H1 (cell line): ENCODE data around the gene RBM41. TPM values are rescaled to one million over a fixed set of nuclear protein-coding genes. Genes with fewer than 3 reads are reported as not detected.
"Not testable (repeated sequence)": the region's sequence is repeated elsewhere in the genome, so short reads cannot be mapped to it uniquely, and the experiment has no call there.

ENCODE experiments used
- CTCF ChIA-PET: fragments of 300-600 bp; sonication (Branson Sonifier 250); formaldehyde crosslinking; loops from one replicate; lab custom pipeline; 2021; ENCODE audit not compliant: partially characterized antibody; lab: Charles Lee
- POLR2A ChIA-PET: fragments of 300-600 bp; sonication (Branson Sonifier 250); formaldehyde crosslinking; loops from one replicate; lab custom pipeline; 2021; ENCODE audit warnings: inconsistent platforms; ENCODE audit not compliant: partially characterized antibody; lab: Charles Lee
- DNase-seq, 2 experiments: peaks; one replicate each; pipeline versions ENCODE4 v3.0.0 to v3.0.0-alpha.2; 2010 to 2022; ENCODE audit warnings: low spot score in 2 of 2, low read depth in 1 of 2, mixed read lengths in 1 of 2
- FAIRE-seq: peaks from 2 replicates; lab custom pipeline; 2011; peaks lifted over from hg19 to GRCh38; lab: Jason Lieb, UNC
- H2AFZ ChIP-seq: 2 replicates; pipeline ENCODE4 v1.8.1; 2012; ENCODE audit warnings: low read length, inconsistent platforms
- H2AK5ac ChIP-seq: 2 replicates; pipeline ENCODE4 v1.6.1; 2013; ENCODE audit warnings: low read depth, low read length
- H2BK120ac ChIP-seq: replicated peaks from 2 replicates; pipeline ENCODE3; 2013; ENCODE audit warnings: low read depth, low read length, inconsistent platforms
- H2BK12ac ChIP-seq: 2 replicates; pipeline ENCODE4 v1.6.1; 2013; ENCODE audit warnings: low read depth, low read length
- H2BK15ac ChIP-seq: 2 replicates; pipeline ENCODE4 v1.6.1; 2013; ENCODE audit warnings: low read length
- H2BK20ac ChIP-seq: 2 replicates; pipeline ENCODE4 v1.6.1; 2013; ENCODE audit warnings: low read length
- H2BK5ac ChIP-seq: 2 replicates; pipeline ENCODE4 v1.6.1; 2013; ENCODE audit warnings: low read depth, low read length
- H3K14ac ChIP-seq: 2 replicates; pipeline ENCODE4 v1.6.1; 2013; ENCODE audit warnings: inconsistent platforms; ENCODE audit not compliant: insufficient read length
- H3K18ac ChIP-seq: 2 replicates; pipeline ENCODE4 v1.6.1; 2013; ENCODE audit warnings: low read length; ENCODE audit errors: extremely low read depth
- H3K23ac ChIP-seq: 2 replicates; pipeline ENCODE4 v1.6.1; 2013; ENCODE audit warnings: inconsistent platforms; ENCODE audit not compliant: insufficient read length
- H3K23me2 ChIP-seq: 2 replicates; pipeline ENCODE4 v1.6.1; 2013; ENCODE audit warnings: low read depth, low read length
- H3K27ac ChIP-seq: 2 replicates; pipeline ENCODE4 v1.6.1; 2011; ENCODE audit warnings: low read depth, low read length, inconsistent platforms
- H3K27me3 ChIP-seq, 4 experiments: replicated peaks in 1 of 4; 1 replicate in 1 of 4; 2 replicates in 3 of 4; pipeline versions ENCODE4 v1.6.1 to v1.8.1; 2011 to 2013; ENCODE audit warnings: low read length in 3 of 4, mild to moderate bottlenecking in 3 of 4, inconsistent platforms in 2 of 4, mixed read lengths in 2 of 4, moderate library complexity in 1 of 4; ENCODE audit not compliant: control insufficient read depth in 3 of 4, insufficient read depth in 3 of 4; ENCODE audit errors: extremely low read depth in 1 of 4
- H3K36me3 ChIP-seq, 4 experiments: 2 replicates each; pipeline versions ENCODE4 v1.6.1 to v1.8.1; 2011 to 2013; ENCODE audit warnings: mild to moderate bottlenecking in 4 of 4, low read length in 3 of 4, moderate library complexity in 2 of 4, control low read depth in 1 of 4, inconsistent platforms in 1 of 4; ENCODE audit not compliant: insufficient read depth in 4 of 4, control insufficient read depth in 2 of 4
- H3K4ac ChIP-seq: replicated peaks from 2 replicates; pipeline ENCODE3; 2013; ENCODE audit warnings: low read length, low read depth, mixed read lengths, inconsistent platforms; ENCODE audit not compliant: insufficient read length
- H3K4me1 ChIP-seq, 4 experiments: replicated peaks in 1 of 4; 1 replicate in 1 of 4; 2 replicates in 3 of 4; pipeline versions ENCODE4 v1.6.1 to v1.8.1; 2011 to 2013; ENCODE audit warnings: low read length in 3 of 4, inconsistent platforms in 2 of 4, mixed read lengths in 1 of 4; ENCODE audit not compliant: insufficient read depth in 4 of 4, control insufficient read depth in 3 of 4
- H3K4me2 ChIP-seq, 2 experiments: 2 replicates each; pipeline versions ENCODE4 v1.6.1 to v1.8.1; 2011 to 2013; ENCODE audit warnings: low read depth in 2 of 2, low read length in 2 of 2, control low read depth in 1 of 2, inconsistent platforms in 1 of 2, mild to moderate bottlenecking in 1 of 2; ENCODE audit not compliant: insufficient read depth in 1 of 2
- H3K4me3 ChIP-seq, 4 experiments: fragments of 200-600, 300-600 bp in 1 of 4; sonication (generic), shearing (Covaris generic), sonication (Bioruptor Twin) in 1 of 4; 2 replicates each; pipeline versions ENCODE4 v1.5.1 to v1.8.1; 2011 to 2016; ENCODE audit warnings: low read length in 4 of 4, low read depth in 3 of 4, control low read depth in 2 of 4, inconsistent platforms in 2 of 4, mild to moderate bottlenecking in 2 of 4, mixed read lengths in 1 of 4, moderate library complexity in 1 of 4; ENCODE audit not compliant: insufficient read depth in 2 of 4; ENCODE audit errors: extremely low read depth in 1 of 4
- H3K56ac ChIP-seq: replicated peaks from 2 replicates; pipeline ENCODE3; 2013; ENCODE audit warnings: low read depth, mild to moderate bottlenecking, mixed read lengths, low read length, inconsistent platforms; ENCODE audit not compliant: insufficient read length
- H3K79me1 ChIP-seq: 2 replicates; pipeline ENCODE4 v1.6.1; 2013; ENCODE audit warnings: low read depth, low read length, control low read depth
- H3K79me2 ChIP-seq, 2 experiments: 2 replicates each; pipeline versions ENCODE4 v1.6.1 to v1.8.1; 2012 to 2013; ENCODE audit warnings: low read length in 2 of 2, mild to moderate bottlenecking in 2 of 2, inconsistent platforms in 1 of 2; ENCODE audit not compliant: insufficient read depth in 2 of 2, control insufficient read depth in 1 of 2
- H3K9ac ChIP-seq, 4 experiments: replicated peaks in 1 of 4; 1 replicate in 1 of 4; 2 replicates in 3 of 4; pipeline versions ENCODE4 v1.6.1 to v1.8.1; 2011 to 2013; ENCODE audit warnings: low read depth in 3 of 4, low read length in 3 of 4, control low read depth in 2 of 4, mild to moderate bottlenecking in 2 of 4, moderate library complexity in 2 of 4, inconsistent platforms in 1 of 4; ENCODE audit errors: extremely low read depth in 1 of 4
- H3K9me3 ChIP-seq, 2 experiments: 2 replicates each; pipeline versions ENCODE4 v1.6.1 to v1.8.1; 2012 to 2013; ENCODE audit warnings: mild to moderate bottlenecking in 2 of 2, moderate library complexity in 2 of 2, control low read depth in 1 of 2, inconsistent platforms in 1 of 2, low read depth in 1 of 2, low read length in 1 of 2, mixed read lengths in 1 of 2; ENCODE audit not compliant: insufficient read depth in 2 of 2
- H4K20me1 ChIP-seq, 2 experiments: replicated peaks in 1 of 2; 2 replicates each; pipeline versions ENCODE3 to v1.8.1; 2011 to 2013; ENCODE audit warnings: inconsistent platforms in 2 of 2, low read length in 2 of 2, mild to moderate bottlenecking in 1 of 2; ENCODE audit not compliant: insufficient read depth in 2 of 2, control insufficient read depth in 1 of 2
- H4K5ac ChIP-seq: 2 replicates; pipeline ENCODE4 v1.6.1; 2013; ENCODE audit warnings: low read length, low read depth, mixed read lengths, inconsistent platforms; ENCODE audit not compliant: insufficient read length
- H4K8ac ChIP-seq: 2 replicates; pipeline ENCODE4 v1.8.0; 2013; ENCODE audit warnings: mild to moderate bottlenecking, moderate library complexity, low read length, inconsistent platforms; ENCODE audit not compliant: insufficient read depth; ENCODE audit errors: extremely low read depth
- H4K91ac ChIP-seq: replicated peaks from 2 replicates; pipeline ENCODE3; 2013; ENCODE audit warnings: low read length, mixed read lengths, inconsistent platforms; ENCODE audit not compliant: insufficient read length
- WGBS, 2 experiments: shearing (Covaris generic) in 1 of 2; methylation state at CpG; one replicate each; pipeline versions ENCODE4 v1.1.6 to v1.1.7; 2013 to 2015; ENCODE audit warnings: low lambda C conversion rate in 2 of 2, mixed read lengths in 2 of 2, inconsistent platforms in 1 of 2, low coverage in 1 of 2, missing lambda C conversion rate in 1 of 2; ENCODE audit not compliant: insufficient replicate concordance in 2 of 2, insufficient coverage in 1 of 2, insufficient read length in 1 of 2; ENCODE audit errors: extremely low coverage in 1 of 2, missing lambda C conversion rate in 1 of 2; 5-methylcytosine and 5-hydroxymethylcytosine counted together
- polyA plus RNA-seq, 7 experiments: library from polyadenylated mRNA; depleted of rRNA in 3 of 7; stranded (reverse) in 5 of 7; unstranded in 2 of 7; fragments of >200 nt in 5 of 7; fragments of 200-250 nt in 2 of 7; gene quantifications; 1 replicate in 5 of 7; 2 replicates in 1 of 7; 4 replicates in 1 of 7; pipeline versions ENCODE4 v1.2.1 to v1.2.3, GENCODE V29; 2011 to 2013; ENCODE audit warnings: missing spikeins in 2 of 7, mixed read lengths in 2 of 7
- total RNA-seq: library from RNA; stranded (reverse); fragmentation: NEBNext Ultra II Directional; extraction: Animal tissue kit (Norgen Biotek cat#: 25700); gene quantifications from 2 replicates; pipeline ENCODE4 v1.2.1, GENCODE V29; 2021

The RBM41 gene
- total and polyA plus RNA-seq, 2 of the 8 experiments (the other 6 are each of a cell fraction or from before 2014, with no cell fraction given): 2.6 to 26.4 TPM

DNA sequence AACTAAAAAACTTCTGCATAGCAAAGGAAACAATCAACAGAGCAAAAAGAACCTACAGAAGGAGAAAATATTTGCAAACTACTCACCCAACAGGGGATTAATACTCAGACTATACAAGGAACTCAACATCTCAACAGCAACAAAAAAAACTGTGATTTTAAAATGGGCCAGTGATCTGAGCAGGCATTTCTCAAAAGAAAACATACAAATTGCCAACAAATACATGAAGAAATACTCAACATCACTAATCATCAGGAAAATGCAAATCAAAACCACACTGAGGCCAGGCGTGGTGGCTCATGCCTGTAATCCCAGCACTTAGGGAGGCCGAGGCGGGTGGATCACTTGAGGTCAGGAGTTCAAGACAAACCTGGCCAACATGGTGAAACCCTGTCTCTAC lies 60.9 kb downstream of the RBM41 start:
- H3K23ac ChIP-seq, H2BK12ac ChIP-seq, H4K8ac ChIP-seq, H3K18ac ChIP-seq, H3K9ac ChIP-seq, H3K4ac ChIP-seq, H3K23me2 ChIP-seq, H4K5ac ChIP-seq, H4K91ac ChIP-seq, H2BK5ac ChIP-seq, H3K9me3 ChIP-seq, H4K20me1 ChIP-seq, H2BK20ac ChIP-seq, H2AFZ ChIP-seq, H3K79me2 ChIP-seq, CTCF ChIA-PET, FAIRE-seq, H3K56ac ChIP-seq, H3K4me1 ChIP-seq, H3K14ac ChIP-seq, H3K27ac ChIP-seq, H3K79me1 ChIP-seq, POLR2A ChIA-PET, H3K27me3 ChIP-seq, H2BK15ac ChIP-seq, H3K4me2 ChIP-seq, DNase-seq, H3K4me3 ChIP-seq, H3K36me3 ChIP-seq, H2BK120ac ChIP-seq, H2AK5ac ChIP-seq: not testable (repeated sequence)
- WGBS, 2 experiments: 100% methylated on average over 3 of the region's 3 CpGs; no CpG with 5 or more reads in 1 of the 2 experiments
